HG02759 (cell line): Measurements from ENCODE around the gene TMEM219.

Source experiments
- ATAC-seq: cut with Tn5 transposase; IDR thresholded peaks from one replicate; pipeline ENCODE4 v1.9.1; 2021; ENCODE audit warnings: mild to moderate bottlenecking, moderate library complexity; ENCODE audit not compliant: unreplicated experiment

The TMEM219 gene

DNA sequence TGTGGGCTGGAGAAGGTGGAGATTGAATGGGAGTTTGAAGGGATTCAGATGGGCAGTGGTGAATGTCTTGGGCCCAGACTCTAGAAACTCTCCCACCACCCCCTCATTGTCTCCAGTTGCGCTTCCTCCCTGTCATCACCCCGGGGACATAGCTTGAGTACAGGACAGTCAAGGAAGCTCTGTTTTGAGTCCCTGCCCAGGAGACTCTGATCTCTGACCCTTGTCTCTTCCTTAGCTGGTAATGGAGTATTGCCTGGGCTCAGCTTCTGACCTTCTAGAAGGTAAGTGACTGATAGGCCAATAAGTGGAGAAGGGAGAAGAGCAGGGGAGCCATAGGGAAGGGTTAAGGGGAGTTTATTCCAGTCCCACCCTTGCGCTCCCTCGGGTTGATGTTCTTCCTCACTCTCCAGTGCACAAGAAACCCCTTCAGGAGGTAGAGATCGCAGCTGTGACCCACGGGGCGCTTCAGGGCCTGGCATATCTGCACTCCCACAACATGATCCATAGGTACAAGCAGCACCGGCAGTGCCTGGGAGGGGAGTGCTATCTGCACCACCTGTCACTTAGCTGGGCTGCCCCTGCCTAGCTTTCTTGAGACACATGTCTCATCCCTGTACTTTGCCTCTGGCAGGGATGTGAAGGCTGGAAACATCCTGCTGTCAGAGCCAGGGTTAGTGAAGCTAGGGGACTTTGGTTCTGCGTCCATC lies 16.8 kb downstream of the TMEM219 start:
- ATAC-seq: no peak

DNA sequence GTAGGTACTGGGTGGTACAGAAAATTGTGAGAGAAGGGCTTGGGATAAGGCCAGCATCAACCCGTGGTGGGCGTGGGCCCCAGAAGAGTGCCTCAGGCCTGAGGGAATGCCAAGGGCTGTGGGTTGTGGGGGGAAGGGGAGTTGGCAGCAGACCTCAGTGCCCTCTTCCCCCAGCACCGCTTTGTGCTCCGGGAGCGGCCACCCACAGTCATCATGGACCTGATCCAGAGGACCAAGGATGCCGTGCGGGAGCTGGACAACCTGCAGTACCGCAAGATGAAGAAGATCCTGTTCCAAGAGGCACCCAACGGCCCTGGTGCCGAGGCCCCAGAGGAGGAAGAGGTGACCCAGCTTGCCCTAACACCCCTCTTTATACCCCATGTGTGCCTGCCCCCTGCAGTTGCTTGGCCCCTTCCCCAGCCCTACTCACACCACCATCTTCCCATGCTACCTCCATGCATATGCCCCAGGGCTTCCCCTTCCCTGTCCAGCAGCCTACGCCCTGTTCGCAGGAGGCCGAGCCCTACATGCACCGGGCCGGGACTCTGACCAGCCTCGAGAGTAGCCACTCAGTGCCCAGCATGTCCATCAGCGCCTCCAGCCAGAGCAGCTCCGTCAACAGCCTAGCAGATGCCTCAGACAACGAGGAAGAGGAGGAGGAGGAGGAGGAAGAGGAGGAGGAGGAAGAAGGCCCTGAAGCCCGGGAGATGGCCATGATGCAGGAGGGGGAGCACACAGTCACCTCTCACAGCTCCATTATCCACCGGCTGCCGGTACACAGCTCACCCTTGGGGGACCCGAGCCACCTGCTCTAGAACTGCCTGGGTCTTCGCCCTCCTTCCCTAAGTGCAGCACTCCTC lies 20.9 kb downstream of the TMEM219 start:
- no peak for ATAC-seq

DNA sequence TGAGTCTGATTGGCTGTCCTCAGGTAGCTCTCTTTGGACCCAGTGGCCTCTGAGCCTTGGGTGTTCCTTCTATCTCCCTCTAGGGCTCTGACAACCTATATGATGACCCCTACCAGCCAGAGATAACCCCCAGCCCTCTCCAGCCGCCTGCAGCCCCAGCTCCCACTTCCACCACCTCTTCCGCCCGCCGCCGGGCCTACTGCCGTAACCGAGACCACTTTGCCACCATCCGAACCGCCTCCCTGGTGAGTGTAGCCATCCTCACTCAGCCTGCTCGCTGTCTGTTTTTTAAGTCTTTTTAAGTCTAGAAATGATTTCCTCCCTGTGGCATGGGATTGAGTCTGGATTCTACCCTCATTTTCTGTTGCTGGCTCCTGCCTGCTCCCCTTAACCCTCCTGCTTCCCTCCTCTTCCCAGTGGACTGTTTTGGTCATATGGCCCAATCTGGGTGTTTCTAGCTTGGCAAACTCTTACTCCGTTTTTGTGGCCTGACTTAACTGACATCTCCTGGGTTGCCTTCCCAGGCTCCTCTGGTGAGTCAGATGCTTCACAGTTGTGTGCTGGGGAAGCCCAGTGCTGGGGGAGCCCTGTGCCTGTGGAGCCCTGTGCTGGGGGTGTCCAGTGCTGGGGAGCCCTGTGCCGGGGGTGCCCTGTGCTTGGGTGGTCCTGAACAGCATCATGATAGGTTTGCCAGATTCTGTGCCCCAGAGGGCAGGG lies 21.7 kb downstream of the TMEM219 start:
- no peak for ATAC-seq

- ATAC-seq: no peak
Observed at GRCh38 chr16:29984137-29984763, 22.4 kb downstream of the TMEM219 start.

DNA sequence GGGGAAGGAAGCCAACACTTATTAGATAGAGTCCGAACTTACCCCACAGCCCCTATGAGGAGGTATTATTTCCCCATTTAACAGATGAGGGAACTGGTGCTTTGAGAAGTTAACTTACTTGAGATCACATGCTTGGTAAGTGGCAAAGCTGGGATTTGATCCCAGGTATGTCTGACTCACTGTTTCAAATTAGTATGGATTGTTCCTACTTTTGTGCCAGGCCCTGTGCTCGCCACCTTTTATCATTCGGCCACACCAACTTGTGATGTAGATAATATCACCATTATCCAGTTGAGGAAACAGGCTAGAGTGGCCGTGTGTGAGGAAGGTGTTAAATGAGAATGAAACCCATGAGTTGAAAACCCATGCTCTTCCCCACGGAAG lies 22.9 kb downstream of the TMEM219 start:
- ATAC-seq: no peak

- no peak for ATAC-seq
Observed at GRCh38 chr16:29985271-29985811, 23.5 kb downstream of the TMEM219 start.

DNA sequence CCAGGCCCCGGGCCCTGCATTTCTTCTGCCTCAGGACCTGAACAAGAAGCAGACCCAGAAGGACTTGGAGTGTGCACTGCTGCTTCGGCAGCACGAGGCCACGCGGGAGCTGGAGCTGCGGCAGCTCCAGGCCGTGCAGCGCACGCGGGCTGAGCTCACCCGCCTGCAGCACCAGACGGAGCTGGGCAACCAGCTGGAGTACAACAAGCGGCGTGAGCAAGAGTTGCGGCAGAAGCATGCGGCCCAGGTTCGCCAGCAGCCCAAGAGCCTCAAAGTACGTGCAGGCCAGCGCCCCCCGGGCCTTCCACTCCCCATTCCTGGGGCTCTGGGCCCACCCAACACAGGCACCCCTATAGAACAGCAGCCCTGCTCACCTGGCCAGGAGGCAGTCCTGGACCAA lies 24.4 kb downstream of the TMEM219 start:
- ATAC-seq: no peak

DNA sequence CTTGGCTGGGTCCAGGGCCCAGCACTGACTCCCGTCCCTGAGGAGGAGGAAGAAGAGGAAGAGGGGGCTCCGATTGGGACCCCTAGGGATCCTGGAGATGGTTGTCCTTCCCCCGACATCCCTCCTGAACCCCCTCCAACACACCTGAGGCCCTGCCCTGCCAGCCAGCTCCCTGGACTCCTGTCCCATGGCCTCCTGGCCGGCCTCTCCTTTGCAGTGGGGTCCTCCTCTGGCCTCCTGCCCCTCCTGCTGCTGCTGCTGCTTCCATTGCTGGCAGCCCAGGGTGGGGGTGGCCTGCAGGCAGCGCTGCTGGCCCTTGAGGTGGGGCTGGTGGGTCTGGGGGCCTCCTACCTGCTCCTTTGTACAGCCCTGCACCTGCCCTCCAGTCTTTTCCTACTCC lies 25.1 kb downstream of the TMEM219 start:
- no peak for ATAC-seq

DNA sequence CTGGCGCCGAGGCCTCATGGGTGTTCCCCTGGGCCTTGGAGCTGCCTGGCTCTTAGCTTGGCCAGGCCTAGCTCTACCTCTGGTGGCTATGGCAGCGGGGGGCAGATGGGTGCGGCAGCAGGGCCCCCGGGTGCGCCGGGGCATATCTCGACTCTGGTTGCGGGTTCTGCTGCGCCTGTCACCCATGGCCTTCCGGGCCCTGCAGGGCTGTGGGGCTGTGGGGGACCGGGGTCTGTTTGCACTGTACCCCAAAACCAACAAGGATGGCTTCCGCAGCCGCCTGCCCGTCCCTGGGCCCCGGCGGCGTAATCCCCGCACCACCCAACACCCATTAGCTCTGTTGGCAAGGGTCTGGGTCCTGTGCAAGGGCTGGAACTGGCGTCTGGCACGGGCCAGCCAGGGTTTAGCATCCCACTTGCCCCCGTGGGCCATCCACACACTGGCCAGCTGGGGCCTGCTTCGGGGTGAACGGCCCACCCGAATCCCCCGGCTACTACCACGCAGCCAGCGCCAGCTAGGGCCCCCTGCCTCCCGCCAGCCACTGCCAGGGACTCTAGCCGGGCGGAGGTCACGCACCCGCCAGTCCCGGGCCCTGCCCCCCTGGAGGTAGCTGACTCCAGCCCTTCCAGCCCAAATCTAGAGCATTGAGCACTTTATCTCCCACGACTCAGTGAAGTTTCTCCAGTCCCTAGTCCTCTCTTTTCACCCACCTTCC lies 25.6 kb downstream of the TMEM219 start:
- ATAC-seq: no peak

GRCh38 chr16:29988346-29989075 lies 26.6 kb downstream of the TMEM219 start:
- ATAC-seq: no peak

DNA sequence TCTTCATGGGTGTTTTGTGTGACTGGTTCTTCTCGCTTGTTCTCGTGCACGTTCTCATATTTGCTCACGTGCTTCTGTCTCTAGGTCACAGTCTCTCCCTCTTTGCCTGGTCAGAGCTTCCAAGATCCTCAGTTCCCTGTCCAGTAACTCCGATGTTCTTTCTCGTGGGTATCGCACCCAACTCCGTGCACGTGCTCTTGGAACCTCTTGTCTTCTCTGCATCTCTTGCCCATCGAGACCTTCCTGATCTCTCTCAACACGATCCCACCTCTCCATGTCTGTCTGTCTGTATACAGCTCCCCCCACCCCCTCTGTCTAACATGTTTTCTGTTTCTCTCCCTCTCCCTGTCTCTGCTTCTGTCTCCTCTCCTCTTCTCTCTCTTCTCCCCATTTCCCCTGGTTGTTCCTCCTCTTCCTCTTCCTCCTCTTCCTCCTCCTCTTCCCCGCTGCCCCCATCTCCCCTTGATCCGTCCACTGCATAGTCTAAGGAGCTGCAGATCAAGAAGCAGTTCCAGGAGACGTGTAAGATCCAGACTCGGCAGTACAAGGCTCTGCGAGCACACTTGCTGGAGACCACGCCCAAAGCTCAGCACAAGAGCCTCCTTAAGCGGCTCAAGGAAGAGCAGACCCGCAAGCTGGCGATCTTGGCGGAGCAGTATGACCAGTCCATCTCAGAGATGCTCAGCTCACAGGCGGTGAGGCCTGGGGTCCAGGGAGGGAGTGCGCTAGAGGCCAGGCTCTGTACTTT lies 27.4 kb downstream of the TMEM219 start:
- no peak for ATAC-seq

DNA sequence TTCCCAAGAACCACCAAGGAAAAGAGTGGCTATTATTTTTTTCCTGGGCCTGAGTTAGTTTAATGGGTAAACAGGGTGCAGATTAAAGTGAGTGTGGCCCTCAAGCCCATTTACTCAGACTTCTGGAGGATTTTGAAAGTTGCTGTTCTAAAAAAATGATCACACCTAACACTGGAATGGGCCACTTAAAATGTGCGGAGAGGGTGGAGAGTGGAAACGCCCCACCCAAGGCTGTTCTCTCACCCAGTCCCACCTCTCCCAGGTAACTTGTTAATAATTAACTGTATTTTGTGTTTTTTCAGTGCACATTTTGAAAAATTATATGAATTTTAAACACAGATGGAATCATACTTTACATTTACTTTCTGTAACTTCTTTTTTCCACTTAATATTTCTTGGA lies 28.2 kb downstream of the TMEM219 start:
- no peak for ATAC-seq

GRCh38 chr16:29990883-29991570 lies 29.1 kb downstream of the TMEM219 start:
- no peak for ATAC-seq

DNA sequence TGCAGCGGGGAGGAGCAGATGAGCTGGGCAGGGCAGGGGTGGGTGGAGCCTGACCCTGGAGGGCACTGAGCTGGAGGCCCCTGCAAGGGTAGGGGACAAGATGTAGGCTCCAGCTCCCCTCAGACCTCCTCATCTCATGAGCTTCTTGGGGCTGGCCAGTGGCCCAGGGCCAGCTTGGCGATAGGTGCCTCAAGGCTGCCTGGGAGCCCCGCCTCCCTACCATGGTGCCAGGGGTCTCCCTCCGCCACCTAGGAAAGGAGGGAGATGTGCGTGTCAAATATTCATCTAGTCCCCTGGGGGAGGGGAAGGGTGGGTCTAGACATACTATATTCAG lies 29.7 kb downstream of the TMEM219 start:
- ATAC-seq: no peak

GRCh38 chr16:29992344-29992967 lies 30.6 kb downstream of the TMEM219 start:
- ATAC-seq: no peak

DNA sequence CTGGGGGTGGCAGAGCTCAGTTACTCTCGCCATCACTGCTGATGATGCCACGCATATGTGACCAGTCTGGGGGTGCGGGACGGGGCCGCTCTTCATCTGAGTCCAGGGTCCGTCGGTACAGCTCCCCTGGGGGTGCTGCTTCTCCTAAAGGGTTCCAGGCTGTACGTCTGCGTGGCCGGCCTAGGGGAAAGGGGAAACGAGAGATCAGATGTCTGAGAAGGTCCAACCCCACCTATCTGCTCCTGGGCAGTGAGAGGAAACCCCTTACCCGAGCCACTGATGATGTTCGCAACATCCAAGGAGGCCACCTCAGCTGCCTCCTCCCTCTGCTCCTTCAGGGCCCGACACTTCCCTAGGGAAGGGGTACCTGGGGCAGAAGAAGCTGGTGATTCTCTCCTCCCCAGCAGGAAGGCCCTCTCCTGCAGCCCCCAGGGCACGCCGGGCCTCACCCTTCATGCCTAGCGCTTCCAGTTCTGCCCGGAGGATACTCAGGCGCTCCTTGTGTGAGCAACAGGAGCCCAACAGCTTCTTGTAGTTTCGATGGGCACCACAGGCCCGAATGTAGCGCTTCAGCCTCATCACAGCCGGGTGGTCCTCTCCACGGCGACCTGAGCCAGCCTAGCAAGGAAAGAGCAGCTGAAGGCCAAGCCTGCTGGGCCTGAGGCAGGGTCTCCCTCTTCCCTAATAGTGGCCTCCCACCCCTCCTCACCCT lies 31.5 kb downstream of the TMEM219 start:
- ATAC-seq: no peak

DNA sequence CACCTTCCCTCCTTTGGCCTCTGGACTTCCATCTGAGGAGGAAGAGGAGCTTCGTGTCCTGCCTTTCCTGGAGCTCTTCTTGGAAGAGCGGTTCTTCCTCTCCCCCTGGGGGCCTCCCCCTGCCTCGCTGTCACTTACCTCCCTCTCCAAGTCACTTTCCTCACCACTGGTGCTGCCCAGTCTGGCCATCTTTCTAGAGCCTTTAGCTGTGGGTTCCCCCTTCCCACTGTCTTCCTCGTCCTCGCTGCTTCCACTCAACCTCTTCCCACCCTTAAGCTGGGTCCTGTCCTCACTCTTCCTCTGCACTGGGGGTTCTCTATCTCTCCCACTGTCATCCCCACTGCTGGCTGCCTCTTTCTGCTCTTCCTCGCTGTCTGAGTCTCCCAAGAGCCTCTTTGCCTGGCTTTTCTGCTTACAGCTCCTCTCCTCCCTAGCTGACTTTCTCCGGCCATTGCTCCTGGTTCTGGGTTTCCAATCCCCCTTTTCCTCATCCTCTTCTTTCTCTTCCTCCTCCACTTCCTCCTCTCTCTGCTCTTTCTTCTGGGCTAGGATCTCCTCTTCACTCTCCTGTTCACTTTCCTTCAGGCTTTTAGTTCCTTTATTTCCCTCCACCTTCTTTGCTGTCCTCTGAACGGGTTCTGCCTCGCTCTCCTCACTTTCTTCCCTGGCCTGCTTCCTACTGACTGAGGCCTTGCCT lies 32.2 kb downstream of the TMEM219 start:
- no peak for ATAC-seq
